HL-60 (cell line): ENCODE measurements around the gene IGF2BP3.
"Not testable (repeated sequence)": the region's sequence is repeated elsewhere in the genome, so short reads cannot be mapped to it uniquely, and the experiment has no call there.

Experiments used
- DNase-seq, 2 experiments: peaks; one replicate each; pipeline ENCODE4 v3.0.0-alpha.2; 2010 to 2020; ENCODE audit warnings: low read depth in 1 of 2, low spot score in 1 of 2
- H3K27ac ChIP-seq: fragments of 250-450 bp; sonication (Bioruptor Pico); replicated peaks from 2 replicates; pipeline ENCODE4 v1.5.1; 2020; ENCODE audit warnings: mild to moderate bottlenecking, moderate library complexity
- H3K27me3 ChIP-seq: fragments of 250-450 bp; sonication (Bioruptor Pico); 2 replicates; pipeline ENCODE4 v1.5.1; 2021; ENCODE audit warnings: mild to moderate bottlenecking, moderate library complexity; ENCODE audit not compliant: insufficient read depth, poor library complexity, severe bottlenecking
- H3K4me3 ChIP-seq: replicated peaks from 2 replicates; pipeline ENCODE4 v1.5.1; 2011; ENCODE audit warnings: mild to moderate bottlenecking, control low read depth, low read length; ENCODE audit not compliant: insufficient read depth
- GABPA ChIP-seq: IDR thresholded peaks from 2 replicates; pipeline ENCODE4 v1.6.1; 2012; ENCODE audit warnings: low read depth
- POLR2AphosphoS5 ChIP-seq: IDR thresholded peaks from 2 replicates; pipeline ENCODE4 v1.6.1; 2012; ENCODE audit warnings: low read depth
- SPI1 ChIP-seq: IDR thresholded peaks from 2 replicates; pipeline ENCODE4 v1.6.1; 2012; ENCODE audit warnings: low read depth, mild to moderate bottlenecking, borderline replicate concordance
- TF ChIP-seq, protein P1 (sequence below): IDR thresholded peaks from 2 replicates; pipeline ENCODE4 v1.6.1; 2012; ENCODE audit warnings: low read depth; ENCODE audit not compliant: insufficient replicate concordance
- TF ChIP-seq, protein P2 (sequence below): IDR thresholded peaks from one replicate; pipeline ENCODE4 v1.5.1; 2011; ENCODE audit warnings: low read length, control low read depth, inconsistent platforms; ENCODE audit not compliant: insufficient read depth

Gene IGF2BP3

DNA sequence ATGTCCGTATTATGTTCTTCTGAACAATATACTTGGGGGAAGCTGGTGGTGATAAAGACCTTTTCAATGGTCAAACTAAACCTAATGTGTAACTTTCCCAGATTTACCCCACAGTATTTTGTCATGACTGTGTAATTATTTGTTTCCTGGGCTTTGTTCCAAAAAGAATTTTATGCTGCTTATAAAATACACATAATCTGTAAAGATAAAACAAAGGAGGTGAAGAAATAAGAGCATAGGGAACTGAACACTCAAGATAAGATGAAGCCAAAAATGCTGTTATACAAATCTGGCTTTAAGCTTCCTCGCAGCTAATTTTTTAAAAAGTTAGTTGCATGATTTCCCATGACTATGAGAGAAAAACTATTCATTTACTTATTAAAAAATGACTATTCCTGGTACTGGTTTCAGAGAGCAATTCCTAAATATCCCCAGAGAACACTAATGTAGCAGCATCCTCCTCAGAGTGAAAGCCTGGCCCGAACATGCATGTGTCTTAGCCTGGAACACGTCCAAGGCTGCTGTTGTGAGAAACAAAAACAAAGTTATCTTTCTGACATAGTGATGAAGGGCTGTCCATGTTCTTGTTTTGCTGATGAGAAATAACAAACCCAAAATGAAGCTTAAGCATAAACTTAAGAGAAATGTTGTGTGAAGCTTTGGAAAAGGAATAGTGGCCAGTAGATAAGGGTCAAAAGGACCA lies 137.2 kb downstream of the IGF2BP3 start:
- TF ChIP-seq SPI1 (no peak), POLR2AphosphoS5 (no peak), GABPA (no peak)
- TF ChIP-seq, protein P1, sequence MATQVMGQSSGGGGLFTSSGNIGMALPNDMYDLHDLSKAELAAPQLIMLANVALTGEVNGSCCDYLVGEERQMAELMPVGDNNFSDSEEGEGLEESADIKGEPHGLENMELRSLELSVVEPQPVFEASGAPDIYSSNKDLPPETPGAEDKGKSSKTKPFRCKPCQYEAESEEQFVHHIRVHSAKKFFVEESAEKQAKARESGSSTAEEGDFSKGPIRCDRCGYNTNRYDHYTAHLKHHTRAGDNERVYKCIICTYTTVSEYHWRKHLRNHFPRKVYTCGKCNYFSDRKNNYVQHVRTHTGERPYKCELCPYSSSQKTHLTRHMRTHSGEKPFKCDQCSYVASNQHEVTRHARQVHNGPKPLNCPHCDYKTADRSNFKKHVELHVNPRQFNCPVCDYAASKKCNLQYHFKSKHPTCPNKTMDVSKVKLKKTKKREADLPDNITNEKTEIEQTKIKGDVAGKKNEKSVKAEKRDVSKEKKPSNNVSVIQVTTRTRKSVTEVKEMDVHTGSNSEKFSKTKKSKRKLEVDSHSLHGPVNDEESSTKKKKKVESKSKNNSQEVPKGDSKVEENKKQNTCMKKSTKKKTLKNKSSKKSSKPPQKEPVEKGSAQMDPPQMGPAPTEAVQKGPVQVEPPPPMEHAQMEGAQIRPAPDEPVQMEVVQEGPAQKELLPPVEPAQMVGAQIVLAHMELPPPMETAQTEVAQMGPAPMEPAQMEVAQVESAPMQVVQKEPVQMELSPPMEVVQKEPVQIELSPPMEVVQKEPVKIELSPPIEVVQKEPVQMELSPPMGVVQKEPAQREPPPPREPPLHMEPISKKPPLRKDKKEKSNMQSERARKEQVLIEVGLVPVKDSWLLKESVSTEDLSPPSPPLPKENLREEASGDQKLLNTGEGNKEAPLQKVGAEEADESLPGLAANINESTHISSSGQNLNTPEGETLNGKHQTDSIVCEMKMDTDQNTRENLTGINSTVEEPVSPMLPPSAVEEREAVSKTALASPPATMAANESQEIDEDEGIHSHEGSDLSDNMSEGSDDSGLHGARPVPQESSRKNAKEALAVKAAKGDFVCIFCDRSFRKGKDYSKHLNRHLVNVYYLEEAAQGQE, result no peak
- TF ChIP-seq, protein P2, sequence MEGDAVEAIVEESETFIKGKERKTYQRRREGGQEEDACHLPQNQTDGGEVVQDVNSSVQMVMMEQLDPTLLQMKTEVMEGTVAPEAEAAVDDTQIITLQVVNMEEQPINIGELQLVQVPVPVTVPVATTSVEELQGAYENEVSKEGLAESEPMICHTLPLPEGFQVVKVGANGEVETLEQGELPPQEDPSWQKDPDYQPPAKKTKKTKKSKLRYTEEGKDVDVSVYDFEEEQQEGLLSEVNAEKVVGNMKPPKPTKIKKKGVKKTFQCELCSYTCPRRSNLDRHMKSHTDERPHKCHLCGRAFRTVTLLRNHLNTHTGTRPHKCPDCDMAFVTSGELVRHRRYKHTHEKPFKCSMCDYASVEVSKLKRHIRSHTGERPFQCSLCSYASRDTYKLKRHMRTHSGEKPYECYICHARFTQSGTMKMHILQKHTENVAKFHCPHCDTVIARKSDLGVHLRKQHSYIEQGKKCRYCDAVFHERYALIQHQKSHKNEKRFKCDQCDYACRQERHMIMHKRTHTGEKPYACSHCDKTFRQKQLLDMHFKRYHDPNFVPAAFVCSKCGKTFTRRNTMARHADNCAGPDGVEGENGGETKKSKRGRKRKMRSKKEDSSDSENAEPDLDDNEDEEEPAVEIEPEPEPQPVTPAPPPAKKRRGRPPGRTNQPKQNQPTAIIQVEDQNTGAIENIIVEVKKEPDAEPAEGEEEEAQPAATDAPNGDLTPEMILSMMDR, result no peak
- DNase-seq, result no peak
- H3K27me3 ChIP-seq, result no peaks in the 10 kb centered on the region
- H3K27ac ChIP-seq, result no peak overlapping the region
- no peak overlapping the region for H3K4me3 ChIP-seq

DNA sequence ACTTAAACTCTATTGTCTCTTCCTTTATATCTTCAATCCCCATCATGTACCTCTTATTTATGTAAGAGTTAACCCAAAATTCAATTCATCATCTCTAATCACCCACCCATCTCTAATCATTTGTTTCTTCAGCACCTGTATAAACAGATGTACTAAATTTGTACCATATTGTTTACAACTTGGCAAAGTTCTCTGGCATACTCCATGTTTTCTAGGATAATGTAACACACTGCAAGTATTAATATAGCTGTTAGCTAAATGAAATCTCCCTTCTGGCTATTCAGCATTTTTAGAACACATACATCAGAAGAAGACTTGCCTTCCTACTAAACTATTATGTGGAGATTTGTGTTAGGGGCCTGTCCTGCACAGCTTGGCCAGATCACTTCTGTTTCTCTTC lies 138.1 kb downstream of the IGF2BP3 start:
- DNase-seq, result no peak
- TF ChIP-seq, protein P2, result no peak
- no peak for TF ChIP-seq GABPA
- no peak for TF ChIP-seq SPI1
- Histone ChIP-seq H3K4me3 (no peak overlapping the region), H3K27me3 (no peaks in the 10 kb centered on the region), H3K27ac (no peak overlapping the region)

DNA sequence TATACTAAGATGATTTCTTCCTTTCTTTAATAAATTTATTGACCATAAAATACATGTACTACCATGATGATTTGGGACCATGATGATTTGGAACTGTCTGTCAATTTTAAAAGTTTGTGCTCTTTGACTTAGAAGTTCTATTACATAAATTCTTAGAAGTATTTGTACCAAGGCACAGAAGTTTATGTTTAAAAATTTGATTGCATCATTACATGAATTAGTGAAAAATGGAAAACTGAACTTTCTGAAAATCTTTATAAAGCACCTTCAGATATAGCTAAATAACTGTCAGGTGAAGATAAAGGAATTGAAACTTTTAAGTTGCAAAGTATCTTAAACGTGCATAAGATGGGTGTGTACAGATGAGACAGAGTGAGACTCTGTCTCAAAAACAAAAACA lies 139.2 kb downstream of the IGF2BP3 start:
- TF ChIP-seq POLR2AphosphoS5, result no peak
- Histone ChIP-seq H3K4me3 (no peak overlapping the region), H3K27ac (no peak overlapping the region), H3K27me3 (no peaks in the 10 kb centered on the region)
- DNase-seq, result no peak

DNA sequence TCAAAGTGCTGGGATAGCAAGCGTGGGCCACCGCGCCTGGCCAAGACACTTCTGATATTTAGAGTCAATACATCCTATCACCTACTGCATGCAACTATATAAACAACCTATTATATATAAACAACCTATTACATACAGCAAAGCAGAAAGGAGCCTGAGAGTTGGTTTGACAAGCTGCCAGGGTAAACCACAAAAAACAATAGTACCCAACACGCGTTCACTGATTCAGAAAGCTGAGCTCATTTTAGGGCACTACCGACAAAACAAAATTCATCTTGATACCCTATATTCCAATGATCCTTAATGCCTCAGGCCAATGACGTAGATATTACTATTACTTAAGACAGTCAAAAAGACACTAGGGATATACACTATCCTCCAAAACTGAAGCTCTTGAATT lies 154.9 kb downstream of the IGF2BP3 start:
- Histone ChIP-seq H3K4me3 (no peak overlapping the region), H3K27me3 (no peaks in the 10 kb centered on the region), H3K27ac (no peak overlapping the region)
- TF ChIP-seq GABPA (no peak), SPI1 (no peak), POLR2AphosphoS5 (no peak)
- TF ChIP-seq, protein P2, result no peak
- TF ChIP-seq, protein P1, result no peak
- DNase-seq, result no peak

DNA sequence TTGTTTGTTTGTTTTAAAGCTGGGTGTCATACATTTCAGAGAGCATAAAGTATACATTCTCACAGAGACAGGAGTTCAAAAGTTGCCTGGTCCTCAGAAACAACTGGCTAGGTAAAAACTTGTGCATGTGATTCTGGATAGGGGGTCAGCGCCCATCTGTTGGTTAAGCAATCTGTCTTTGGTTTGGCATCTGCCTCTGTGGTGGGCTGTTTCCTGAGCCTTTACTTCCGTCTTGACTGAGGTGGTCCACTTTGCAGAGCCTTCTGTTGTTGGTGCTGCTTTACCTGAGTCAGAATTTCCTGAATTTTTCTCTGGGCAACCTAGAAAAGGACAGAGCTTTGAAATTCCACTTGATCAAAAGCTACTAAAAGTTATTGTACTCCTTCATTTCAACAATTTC lies 158.2 kb downstream of the IGF2BP3 start:
- not testable (repeated sequence) for H3K27me3 ChIP-seq, DNase-seq, H3K4me3 ChIP-seq, H3K27ac ChIP-seq
